Sciatic nerve (tissue), 2 donors: Measurements from ENCODE around the gene GPR82. TPM values are rescaled to one million over a fixed set of nuclear protein-coding genes. Genes with fewer than 3 reads are reported as not detected.
A peak's percentile ranks its signal among the peaks of the same experiment; 100 is the strongest.
"Not testable (repeated sequence)": the region's sequence is repeated elsewhere in the genome, so short reads cannot be mapped to it uniquely, and the experiment has no call there.

Source experiments
- ATAC-seq: fragments of 200-7000 bp; cut with Tn5 transposase; one replicate; pipeline ENCODE4 v1.9.1; 2020; ENCODE audit warnings: mild to moderate bottlenecking, moderate library complexity
- DNase-seq: peaks from one replicate; pipeline ENCODE4 v3.0.0-alpha.2; 2020; ENCODE audit warnings: low spot score
- intact Hi-C: fragments of 100-400 bp; cut with DNase I; formaldehyde crosslinking; loops from one replicate; pipeline ENCODE4 v1.14.2; 2022
- total RNA-seq: library from RNA; stranded (reverse); fragmentation: NEBNext Ultra II Directional; extraction: Animal tissue kit (Norgen Biotek cat#: 25700); gene quantifications from one replicate; pipeline ENCODE4 v1.2.1, GENCODE V29; 2021
- donor health status: DM: no; HTN: no; CAD: no.
- donor health status: DM: no; HTN: no; CAD: no.

Gene GPR82, protein sequence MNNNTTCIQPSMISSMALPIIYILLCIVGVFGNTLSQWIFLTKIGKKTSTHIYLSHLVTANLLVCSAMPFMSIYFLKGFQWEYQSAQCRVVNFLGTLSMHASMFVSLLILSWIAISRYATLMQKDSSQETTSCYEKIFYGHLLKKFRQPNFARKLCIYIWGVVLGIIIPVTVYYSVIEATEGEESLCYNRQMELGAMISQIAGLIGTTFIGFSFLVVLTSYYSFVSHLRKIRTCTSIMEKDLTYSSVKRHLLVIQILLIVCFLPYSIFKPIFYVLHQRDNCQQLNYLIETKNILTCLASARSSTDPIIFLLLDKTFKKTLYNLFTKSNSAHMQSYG
- 0.09 TPM for total RNA-seq

DNA sequence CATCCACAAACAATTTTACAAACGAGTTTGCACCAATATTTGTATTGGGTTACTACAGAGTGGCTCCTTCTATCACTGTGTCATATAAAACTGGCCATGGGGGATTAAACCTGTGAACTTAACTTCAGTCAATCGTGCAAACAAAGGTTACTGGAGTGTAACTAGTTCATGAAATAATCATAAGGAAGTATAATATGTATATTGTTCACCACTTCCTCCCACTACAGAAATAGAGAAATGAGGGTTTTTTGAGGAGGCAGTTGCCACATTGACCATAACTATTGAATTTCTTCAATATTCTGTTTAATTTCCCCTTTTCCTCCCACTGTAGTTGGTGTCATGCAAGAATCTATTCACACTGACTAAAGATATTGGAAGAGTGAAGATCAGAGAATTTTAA, at the start of gene GPR82:
GPR82 (plus strand) TSS at position 356 of the 400 bp plus-strand sequence. CDS start 2,846 bp downstream, outside the sequence.
- ATAC-seq (no peak), DNase-seq (no peak)
- intact Hi-C loops: no loop called here

GRCh38 chrX:41676361-41676760, 47.6 kb upstream of the GPR82 start:
- ATAC-seq, DNase-seq, intact Hi-C loops: not testable (repeated sequence)

DNA sequence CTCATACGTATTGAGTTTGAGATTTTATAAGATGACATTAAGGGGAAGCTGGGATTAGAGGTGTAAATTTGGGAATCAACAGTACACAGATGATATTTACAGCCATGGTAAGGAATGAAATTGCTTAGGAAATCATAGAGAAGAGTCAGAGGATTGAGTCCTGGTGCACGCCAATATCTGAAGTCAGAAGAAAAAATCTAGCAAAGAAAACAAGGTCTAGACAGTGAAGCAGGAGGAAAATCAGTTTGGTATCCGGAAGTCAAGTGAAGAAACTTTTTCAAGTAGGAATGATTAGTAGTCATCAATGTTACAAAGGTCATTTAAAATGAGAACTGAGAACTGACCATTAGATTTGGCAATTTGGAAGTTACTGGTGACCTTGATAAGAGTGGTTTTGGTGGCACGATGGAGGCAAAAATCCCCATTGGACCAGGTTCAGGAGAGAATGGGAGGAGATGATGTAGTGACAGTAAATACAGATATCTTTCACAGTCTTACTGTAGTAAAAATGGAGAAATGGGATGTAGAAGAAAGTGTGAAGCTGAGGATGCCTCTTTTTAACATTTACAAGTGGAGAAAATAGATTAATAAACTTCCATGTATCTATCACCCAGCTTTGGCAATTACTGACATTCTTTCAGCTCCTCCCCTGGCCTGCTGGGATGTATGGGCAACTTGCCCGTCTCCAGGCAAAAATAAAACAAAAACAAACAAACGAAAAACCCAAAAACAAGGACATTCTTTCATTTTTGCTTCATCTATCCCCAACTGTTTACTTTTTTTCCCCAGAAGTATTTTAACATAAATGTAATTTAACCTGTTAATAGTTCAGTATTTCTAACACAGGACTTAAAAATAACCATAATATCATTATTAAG, 46.6 kb upstream of the GPR82 start:
- intact Hi-C loops: no loop called here
- ATAC-seq: no peak
- DNase-seq: no peak

DNA sequence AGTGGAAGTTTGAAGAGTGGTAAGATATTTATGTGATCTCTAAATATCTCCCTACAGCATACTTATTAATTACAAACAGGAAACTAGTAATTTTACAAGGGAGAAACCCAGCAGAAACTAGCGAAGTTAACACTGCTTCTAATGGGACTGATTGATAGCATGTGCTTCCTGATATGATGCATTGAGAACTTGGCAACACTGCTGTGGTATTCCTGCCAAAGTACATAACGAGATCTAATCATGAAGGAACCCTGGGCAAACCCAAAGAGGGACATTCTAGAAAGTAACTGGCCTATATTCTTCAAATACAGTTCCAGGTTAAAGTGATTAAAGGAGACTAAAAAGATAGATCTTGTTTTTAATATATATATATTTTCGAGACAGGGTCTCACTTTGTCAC, 39.8 kb upstream of the GPR82 start:
- no peak for DNase-seq
- no peak for ATAC-seq
- intact Hi-C loops: no loop called here

GRCh38 chrX:41684940-41685339, 39.0 kb upstream of the GPR82 start:
- DNase-seq: no peak
- ATAC-seq: no peak
- intact Hi-C loops: no loop called here

DNA sequence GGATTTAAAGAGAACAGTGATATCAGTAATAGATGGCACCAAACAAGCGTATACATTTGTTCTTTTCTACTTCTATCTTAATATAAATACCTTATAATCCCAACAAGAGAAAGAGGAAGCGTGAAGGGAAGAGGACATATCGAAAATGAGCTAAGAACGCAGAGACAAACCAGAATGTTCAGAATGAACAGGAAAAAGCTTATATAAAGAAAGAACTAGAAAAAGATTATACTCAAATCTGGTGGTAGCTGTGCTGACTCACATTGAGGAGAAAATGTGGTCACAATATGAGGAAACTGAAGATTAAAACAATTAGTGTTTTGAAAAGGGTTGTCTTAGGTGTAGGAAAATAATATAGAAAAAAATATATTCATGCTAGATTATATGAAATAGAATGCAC, 37.2 kb upstream of the GPR82 start:
- intact Hi-C loops: no loop called here
- DNase-seq (no peak), ATAC-seq (no peak)

GRCh38 chrX:41688156-41688555, 35.8 kb upstream of the GPR82 start:
- ATAC-seq: peak; percentile 55
- intact Hi-C loops: no loop called here
- no peak for DNase-seq

DNA sequence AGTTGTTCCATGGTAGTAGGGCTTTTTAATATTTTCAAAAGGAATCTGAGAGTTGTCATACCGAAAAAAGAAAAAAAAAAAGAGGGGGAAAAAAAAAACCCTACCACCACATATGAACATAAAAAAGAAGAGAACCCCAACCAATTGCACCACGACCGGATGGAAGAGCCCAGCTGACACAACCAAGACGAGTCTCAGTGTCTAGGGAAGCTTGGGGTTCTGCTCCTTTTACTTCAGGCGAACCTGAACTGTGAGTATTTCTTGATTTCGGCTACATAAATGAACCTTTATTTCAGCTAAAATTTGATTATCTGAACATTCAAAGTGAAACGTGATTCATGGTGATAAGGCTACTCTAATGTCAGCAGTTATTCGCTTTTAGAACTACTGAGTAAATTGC, 35.1 kb upstream of the GPR82 start, which contains the start of gene GPR34:
GPR34 (plus strand) TSS at position 139 of the 400 bp plus-strand sequence. CDS start 6,661 bp downstream, outside the sequence.
- intact Hi-C loops: no loop called here

GRCh38 chrX:41689711-41690110, 34.3 kb upstream of the GPR82 start:
- intact Hi-C loops: no loop called here
- ATAC-seq: no peak
- no peak for DNase-seq

More for the DNA sequence above, 35.1 kb upstream of the GPR82 start, which contains the start of gene GPR34:
- no peak for DNase-seq
- ATAC-seq: no peak

GRCh38 chrX:41692162-41692749, 31.7 kb upstream of the GPR82 start:
- no peak for ATAC-seq
- intact Hi-C loops: no loop called here
- DNase-seq: no peak

DNA sequence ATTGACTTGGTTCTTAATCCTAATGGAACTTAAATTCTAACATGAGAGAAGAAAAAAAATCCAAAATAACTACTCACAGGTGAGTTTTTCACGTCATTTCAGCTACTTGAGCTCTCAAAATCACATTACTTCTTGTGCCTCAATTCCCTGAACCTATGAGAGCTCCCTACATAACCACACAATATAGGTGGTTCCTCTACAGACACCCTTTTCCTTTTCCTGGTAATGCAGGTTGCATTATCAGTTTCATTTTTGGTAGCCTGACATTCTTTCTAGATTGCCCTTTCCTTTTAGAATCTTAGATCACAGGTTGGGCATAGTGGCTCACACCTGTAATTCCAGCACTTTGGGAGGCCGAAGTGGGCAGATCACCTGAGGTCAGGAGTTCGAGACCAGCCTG, 31.0 kb upstream of the GPR82 start:
- intact Hi-C loops: no loop called here

DNA sequence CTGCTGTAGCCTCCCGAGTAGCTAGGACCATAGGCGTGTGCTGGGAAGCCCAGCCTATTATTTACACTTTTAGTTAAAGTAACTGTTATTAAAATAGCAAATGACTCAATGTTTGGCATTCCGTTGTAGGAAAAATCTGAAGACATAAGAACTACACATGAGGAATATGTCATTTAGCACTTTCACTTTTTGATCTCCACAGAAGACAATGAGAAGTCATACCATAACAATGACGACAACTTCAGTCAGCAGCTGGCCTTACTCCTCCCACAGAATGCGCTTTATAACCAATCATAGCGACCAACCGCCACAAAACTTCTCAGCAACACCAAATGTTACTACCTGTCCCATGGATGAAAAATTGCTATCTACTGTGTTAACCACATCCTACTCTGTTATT, 28.6 kb upstream of the GPR82 start:
- DNase-seq (no peak), ATAC-seq (no peak)
- intact Hi-C loops: no loop called here

More for the DNA sequence above, 31.0 kb upstream of the GPR82 start:
- ATAC-seq (no peak), DNase-seq (no peak)

- intact Hi-C loops: no loop called here
- ATAC-seq: no peak
- no peak for DNase-seq
Measured at GRCh38 chrX:41703574-41704029, 20.4 kb upstream of the GPR82 start.

DNA sequence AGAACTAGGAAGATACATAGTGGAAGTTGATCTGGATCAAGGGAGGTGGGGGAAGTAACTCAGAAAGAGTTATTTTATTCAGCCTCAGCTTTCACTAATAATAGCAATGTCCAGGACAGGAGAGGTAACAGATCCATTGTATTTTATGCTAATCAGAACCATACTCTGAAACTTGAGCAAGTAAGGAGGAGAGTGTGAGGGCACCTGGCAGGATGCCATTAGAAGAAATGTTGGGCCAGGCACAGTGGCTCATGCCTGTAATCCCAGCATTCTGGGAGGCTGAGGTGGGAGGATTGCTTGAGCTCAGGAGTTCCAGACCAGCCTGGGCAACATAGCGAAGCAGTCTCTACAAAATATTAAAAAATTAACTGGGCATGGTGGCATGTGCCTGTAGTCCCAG, 18.9 kb upstream of the GPR82 start:
- ATAC-seq: no peak
- no peak for DNase-seq
- intact Hi-C loops: no loop called here

- intact Hi-C loops: no loop called here
Measured at GRCh38 chrX:41705680-41706374, 18.2 kb upstream of the GPR82 start.

GRCh38 chrX:41707218-41707617, 16.8 kb upstream of the GPR82 start:
- intact Hi-C loops: no loop called here
- DNase-seq (no peak), ATAC-seq (no peak)

More at GRCh38 chrX:41705680-41706374, 18.2 kb upstream of the GPR82 start:
- ATAC-seq (peak; percentile 74), DNase-seq (no peak)

GRCh38 chrX:41708486-41708885, 15.5 kb upstream of the GPR82 start:
- DNase-seq (no peak), ATAC-seq (no peak)
- intact Hi-C loops: no loop called here

DNA sequence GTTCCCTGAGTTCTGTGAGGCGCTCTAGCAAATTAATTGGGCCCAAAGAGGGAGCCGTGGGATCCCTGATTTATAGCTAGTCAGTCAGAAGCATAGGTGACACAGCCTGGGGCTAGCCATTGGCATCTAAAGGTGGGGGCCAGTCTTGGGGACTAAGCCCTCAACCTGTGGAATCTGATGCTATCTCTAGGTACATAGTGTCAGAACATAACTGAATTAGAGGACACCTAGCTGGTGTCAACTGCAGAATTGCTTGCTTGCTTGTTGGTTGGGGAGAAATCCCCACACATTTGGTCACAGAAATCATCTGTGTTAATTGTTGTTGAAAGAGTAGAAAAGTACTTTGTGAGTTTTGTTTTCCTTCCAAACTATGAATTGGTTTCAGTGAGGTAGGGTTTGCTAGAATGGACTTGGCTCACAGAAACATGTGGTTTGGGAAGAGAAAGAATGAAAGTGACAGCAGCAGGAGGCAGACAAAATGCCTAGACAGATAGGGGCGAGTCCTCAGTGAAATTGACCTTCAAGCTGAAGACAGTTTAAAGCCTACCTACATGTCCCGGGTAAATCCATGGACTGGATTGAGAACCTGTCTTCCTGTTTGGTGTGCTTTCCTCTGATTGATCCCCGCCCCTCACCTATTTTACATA, 12.8 kb upstream of the GPR82 start:
- DNase-seq (no peak), ATAC-seq (no peak)
- intact Hi-C loops: no loop called here
